ENCODE measurements around the gene DMRT3. TPM values are rescaled to one million over a fixed set of nuclear protein-coding genes. Genes with fewer than 3 reads are reported as not detected.
"Not testable (repeated sequence)": the region's sequence is repeated elsewhere in the genome, so short reads cannot be mapped to it uniquely, and the experiment has no call there.

The DMRT3 gene
- total RNA-seq, 4 donors from 2014 or later, result 0.55 TPM; not detected in 3

DNA sequence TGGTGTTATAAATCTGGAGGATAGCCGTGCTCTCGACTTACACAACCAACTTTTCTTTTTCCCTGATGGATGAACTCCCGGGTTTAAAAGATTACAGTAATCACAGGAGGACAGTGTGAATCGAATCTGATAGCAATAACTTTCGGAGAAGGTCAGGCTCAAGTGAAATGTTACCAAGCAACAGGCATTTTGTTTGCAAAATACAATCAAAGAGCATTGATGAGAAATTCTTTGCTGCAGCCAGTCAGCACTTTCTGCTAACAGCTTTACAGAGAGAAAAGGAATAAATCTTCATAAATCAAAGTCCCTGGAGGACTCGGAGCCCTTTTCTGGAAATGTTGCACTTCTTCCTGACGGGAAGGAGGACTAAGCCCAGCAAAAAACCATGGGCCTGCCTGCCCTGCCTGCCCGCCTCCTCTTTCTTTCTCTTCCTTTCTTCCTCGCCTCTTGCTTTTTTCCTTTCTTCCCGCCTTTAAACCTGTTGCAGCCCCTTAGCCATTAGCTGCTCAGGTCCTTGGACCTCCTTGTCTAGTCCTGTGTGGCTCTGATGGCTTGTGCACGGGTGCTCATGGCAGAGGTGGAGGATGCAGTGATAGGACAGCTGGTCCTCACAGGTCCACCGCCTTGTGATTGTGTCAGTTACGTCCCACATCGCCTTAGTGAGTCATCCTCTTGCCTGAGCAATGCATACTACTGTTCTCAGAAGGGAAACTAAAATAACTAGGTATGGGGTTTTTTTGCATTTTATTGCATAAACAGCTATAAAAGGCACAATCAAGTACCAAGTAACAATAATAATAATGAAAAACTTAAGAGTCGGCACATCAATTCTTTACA lies 6.2 kb downstream of the DMRT3 start:
- no peak for DNase-seq (ENCODE audit: low spot score in 2 of 2)
- WGBS, 2 donors, result 37 to 43% methylated on average over 15 of the region's 15 CpGs
- no peak for TF ChIP-seq CTCF (IDR thresholded peaks at IDR 0.05)
- TF ChIP-seq POLR2A (IDR thresholded peaks at IDR 0.05), result no peak
- intact Hi-C loops (cut with DNase I; ENCODE audit: low total_unique reads), result no loop called here
- H3K4me3 ChIP-seq (ENCODE audit: low read depth, poor library complexity, severe bottlenecking), result no peak overlapping the region

DNA sequence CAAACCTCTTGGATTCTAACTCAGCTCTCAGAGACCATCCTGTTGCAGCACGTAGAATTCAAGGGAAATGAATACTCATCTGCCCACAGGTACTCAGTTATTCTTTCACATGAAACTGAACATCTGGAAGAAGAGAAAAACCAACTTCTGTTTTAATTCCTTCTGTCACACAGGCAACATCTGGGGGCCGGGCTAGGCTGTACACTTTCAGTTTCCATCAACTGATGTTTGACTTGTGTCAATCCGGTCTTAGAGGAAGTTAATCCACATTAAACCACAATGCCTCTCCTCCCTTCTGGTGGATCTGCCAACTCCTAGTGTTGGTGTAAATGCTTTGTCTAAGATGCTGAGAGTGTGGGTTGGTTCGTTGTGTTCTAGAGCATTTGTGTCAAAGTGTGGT lies 17.6 kb downstream of the DMRT3 start:
- TF ChIP-seq CTCF (IDR thresholded peaks at IDR 0.05), result no peak
- TF ChIP-seq POLR2A (IDR thresholded peaks at IDR 0.05), result no peak
- 64 to 74% methylated on average over 4 of the region's 4 CpGs for WGBS, 2 donors
- no peak overlapping the region for H3K4me3 ChIP-seq (ENCODE audit: low read depth, poor library complexity, severe bottlenecking)
- DNase-seq (ENCODE audit: low spot score in 2 of 2), result no peak
- intact Hi-C loops (cut with DNase I; ENCODE audit: low total_unique reads), result no loop called here

DNA sequence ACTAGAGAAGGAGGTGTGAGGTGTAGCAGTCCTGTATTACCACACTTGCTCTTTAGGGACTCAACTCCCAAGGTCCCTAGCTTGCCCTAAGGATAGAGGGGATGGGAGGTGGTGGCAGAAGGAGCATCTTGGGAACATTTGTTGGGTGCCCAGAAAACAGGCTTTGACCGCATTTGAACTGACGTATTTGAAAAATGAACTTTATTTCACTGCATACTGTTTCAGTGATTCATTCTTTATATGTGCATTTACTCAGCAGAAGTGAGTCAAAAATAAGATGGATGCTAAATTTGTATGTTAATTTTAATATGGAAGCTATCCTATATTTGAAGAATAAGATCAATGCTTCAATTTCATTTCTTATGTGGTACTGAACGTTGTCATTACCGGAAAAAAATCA lies 18.7 kb downstream of the DMRT3 start:
- intact Hi-C loops (cut with DNase I; ENCODE audit: low total_unique reads), result no loop called here
- DNase-seq (ENCODE audit: low spot score in 2 of 2), result no peak
- TF ChIP-seq CTCF (IDR thresholded peaks at IDR 0.05), result no peak
- no peak overlapping the region for H3K4me3 ChIP-seq (ENCODE audit: low read depth, poor library complexity, severe bottlenecking)
- WGBS, 2 donors, result 75 to 82% methylated on average over 4 of the region's 4 CpGs

DNA sequence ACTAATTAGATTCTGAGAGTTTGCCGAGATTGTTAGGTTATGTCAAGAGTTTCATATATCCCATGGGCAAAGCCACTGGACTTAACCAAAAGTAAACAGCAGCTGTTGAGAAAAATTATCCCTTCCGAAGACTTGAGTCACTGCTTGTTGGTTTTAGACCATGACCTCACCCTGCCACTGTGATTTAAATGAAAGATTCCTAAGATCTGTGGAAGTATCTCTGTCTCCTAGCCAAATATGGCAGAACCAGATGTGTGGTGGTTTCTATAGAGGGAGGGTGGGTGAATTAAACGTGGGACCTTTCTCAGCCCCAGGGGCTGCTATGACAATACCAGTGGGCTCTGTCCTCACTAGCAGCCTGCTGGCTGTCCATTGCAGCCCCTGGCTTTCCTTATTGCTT lies 19.3 kb downstream of the DMRT3 start:
- intact Hi-C loops (cut with DNase I; ENCODE audit: low total_unique reads), result no loop called here
- no peak for DNase-seq (ENCODE audit: low spot score in 2 of 2)

GRCh38 chr9:998299-999110 lies 22.1 kb downstream of the DMRT3 start:
- intact Hi-C loops (cut with DNase I; ENCODE audit: low total_unique reads); DNase-seq (ENCODE audit: low spot score in 2 of 2); H3K4me3 ChIP-seq (ENCODE audit: low read depth, poor library complexity, severe bottlenecking): not testable (repeated sequence)
- 57 to 72% methylated on average over 29 of the region's 55 CpGs for WGBS, 2 donors

More for the DNA sequence above, 19.3 kb downstream of the DMRT3 start:
- H3K4me3 ChIP-seq (ENCODE audit: low read depth, poor library complexity, severe bottlenecking), result no peak overlapping the region
- 28 to 33% methylated on average over 3 of the region's 3 CpGs for WGBS, 2 donors
- TF ChIP-seq POLR2A (IDR thresholded peaks at IDR 0.05), result no peak
- TF ChIP-seq CTCF (IDR thresholded peaks at IDR 0.05), result no peak

GRCh38 chr9:1001838-1002237 lies 25.4 kb downstream of the DMRT3 start:
- no peak for DNase-seq (ENCODE audit: low spot score in 2 of 2)
- TF ChIP-seq POLR2A (IDR thresholded peaks at IDR 0.05) (no peak), CTCF (IDR thresholded peaks at IDR 0.05) (no peak)
- WGBS, 2 donors, result 76 to 83% methylated on average over 4 of the region's 4 CpGs
- H3K4me3 ChIP-seq (ENCODE audit: low read depth, poor library complexity, severe bottlenecking), result no peak overlapping the region
- intact Hi-C loops (cut with DNase I; ENCODE audit: low total_unique reads), result loop anchor here (10.0 kb wide), 1 partner anchor 617 kb away; no protein-coding TSS in a partner anchor
